CD4-positive, alpha-beta T cell treated with Interleukin-4 for 1 hour (primary cell): ENCODE measurements around the gene GRB10.
"Not testable (repeated sequence)": the region's sequence is repeated elsewhere in the genome, so short reads cannot be mapped to it uniquely, and the experiment has no call there.

Experiments
- DNase-seq, 2 donors: peaks; one replicate each; pipeline ENCODE4 v3.0.0-alpha.2; 2020 to 2022

The GRB10 gene

GRCh38 chr7:50599385-50599784, 183.3 kb downstream of the GRB10 start:
- no peak for DNase-seq

- DNase-seq = no peak
Measured at GRCh38 chr7:50598460-50599343, 184.0 kb downstream of the GRB10 start.

- DNase-seq = no peak
Measured at GRCh38 chr7:50596484-50596883, 186.2 kb downstream of the GRB10 start.

- peak; percentile 29 to 49 for DNase-seq
Measured at GRCh38 chr7:50595491-50596102, 187.1 kb downstream of the GRB10 start.

GRCh38 chr7:50594734-50595485, 187.8 kb downstream of the GRB10 start:
- no peak for DNase-seq

GRCh38 chr7:50594136-50594535, 188.6 kb downstream of the GRB10 start:
- DNase-seq = no peak

GRCh38 chr7:50592940-50593339, 189.8 kb downstream of the GRB10 start:
- no peak for DNase-seq

- DNase-seq = no peak
Measured at GRCh38 chr7:50591480-50592438, 190.9 kb downstream of the GRB10 start.

- no peak for DNase-seq
Measured at GRCh38 chr7:50591098-50591479, 191.6 kb downstream of the GRB10 start.

- DNase-seq = no peak
Measured at GRCh38 chr7:50590535-50590934, 192.2 kb downstream of the GRB10 start.

- no peak for DNase-seq
Measured at GRCh38 chr7:50589364-50589763, 193.3 kb downstream of the GRB10 start.

GRCh38 chr7:50588937-50589336, 193.8 kb downstream of the GRB10 start:
- DNase-seq = no peak

- DNase-seq = no peak
Measured at GRCh38 chr7:50587737-50588136, 195.0 kb downstream of the GRB10 start.

GRCh38 chr7:50584793-50585408, 197.8 kb downstream of the GRB10 start:
- DNase-seq = no peak

- no peak for DNase-seq
Measured at GRCh38 chr7:50584386-50584785, 198.3 kb downstream of the GRB10 start.

- DNase-seq = not testable (repeated sequence)
Measured at GRCh38 chr7:50583295-50583694, 199.4 kb downstream of the GRB10 start.

- DNase-seq = not testable (repeated sequence)
Measured at GRCh38 chr7:50582271-50582670, 200.4 kb downstream of the GRB10 start.

GRCh38 chr7:50580666-50581065, 202.0 kb downstream of the GRB10 start:
- not testable (repeated sequence) for DNase-seq

GRCh38 chr7:50580057-50580456, 202.6 kb downstream of the GRB10 start:
- DNase-seq = no peak

- not testable (repeated sequence) for DNase-seq
Measured at GRCh38 chr7:50578105-50578504, 204.6 kb downstream of the GRB10 start.

- no peak for DNase-seq
Measured at GRCh38 chr7:50577569-50577968, 205.1 kb downstream of the GRB10 start.

GRCh38 chr7:50576388-50576787, 206.3 kb downstream of the GRB10 start:
- not testable (repeated sequence) for DNase-seq
